Mucosa of rectum (tissue), 2 donors: ENCODE measurements around the gene CCL19.

ENCODE experiments used
- H3K27ac ChIP-seq, 2 donors: one replicate each; pipeline ENCODE4 v1.7.0; 2013; ENCODE audit warnings: inconsistent platforms in 2 of 2, low read depth in 2 of 2, low read length in 2 of 2
- H3K27me3 ChIP-seq, 2 donors: one replicate each; pipeline ENCODE4 v1.7.0; 2013; ENCODE audit warnings: low read length in 2 of 2; ENCODE audit not compliant: control insufficient read depth in 2 of 2, insufficient read depth in 2 of 2
- H3K36me3 ChIP-seq, 2 donors: one replicate each; pipeline ENCODE4 v1.7.0; 2013; ENCODE audit warnings: low read length in 2 of 2; ENCODE audit not compliant: control insufficient read depth in 2 of 2, insufficient read depth in 2 of 2
- H3K4me1 ChIP-seq, 2 donors: one replicate each; pipeline ENCODE4 v1.7.0; 2013; ENCODE audit warnings: low read length in 2 of 2, mild to moderate bottlenecking in 1 of 2; ENCODE audit not compliant: control insufficient read depth in 2 of 2, insufficient read depth in 2 of 2
- H3K4me3 ChIP-seq, 2 donors: one replicate each; pipeline ENCODE4 v1.7.0; 2013; ENCODE audit warnings: low read length in 2 of 2
- H3K9ac ChIP-seq, 2 donors: one replicate each; pipeline ENCODE4 v1.7.0; 2013; ENCODE audit warnings: low read length in 2 of 2, low read depth in 1 of 2, mild to moderate bottlenecking in 1 of 2
- H3K9me3 ChIP-seq, 2 donors: one replicate each; pipeline ENCODE4 v1.7.0; 2013; ENCODE audit warnings: low read length in 2 of 2; ENCODE audit not compliant: control insufficient read depth in 2 of 2
- donor health status: healthy.
- donor health status: Normal muscosa, but diverticular disease.

The CCL19 gene

GRCh38 chr9:34642679-34643078 lies 48.4 kb downstream of the CCL19 start:
- H3K27ac ChIP-seq: no peak overlapping the region
- H3K9me3 ChIP-seq: no peaks in the 10 kb centered on the region
- H3K4me1 ChIP-seq: peaks cover 16 to 24% of the 10 kb centered on the region in 2 donors
- no peak overlapping the region for H3K9ac ChIP-seq
- H3K27me3 ChIP-seq: no peaks in the 10 kb centered on the region
- H3K4me3 ChIP-seq: no peak overlapping the region
- no peaks in the 10 kb centered on the region for H3K36me3 ChIP-seq
